Posterior vena cava (tissue), 2 donors: ENCODE measurements around the gene CABLES1. TPM values are rescaled to one million over a fixed set of nuclear protein-coding genes. Genes with fewer than 3 reads are reported as not detected.

ENCODE experiments used
- DNase-seq: peaks from one replicate; pipeline ENCODE4 v3.0.0-alpha.2; 2020; ENCODE audit warnings: low spot score
- intact Hi-C, 2 donors: fragments of 100-400 bp; cut with DNase I; formaldehyde crosslinking; loops; one replicate each; pipeline versions ENCODE4 v1.14.1 to v1.14.2; 2022 to 2023
- total RNA-seq, 2 donors: library from RNA; stranded (reverse); fragmentation: NEBNext Ultra II Directional; extraction: Animal tissue kit (Norgen Biotek cat#: 25700); gene quantifications; one replicate each; pipeline ENCODE4 v1.2.1, GENCODE V29; 2021
- donor health status: DM: yes; HTN: yes; CAD: no.
- donor health status: DM: yes; HTN: yes; CAD: no.

CABLES1 gene
- total RNA-seq, 2 donors from 2014 or later, result 9.3 to 10.8 TPM

DNA sequence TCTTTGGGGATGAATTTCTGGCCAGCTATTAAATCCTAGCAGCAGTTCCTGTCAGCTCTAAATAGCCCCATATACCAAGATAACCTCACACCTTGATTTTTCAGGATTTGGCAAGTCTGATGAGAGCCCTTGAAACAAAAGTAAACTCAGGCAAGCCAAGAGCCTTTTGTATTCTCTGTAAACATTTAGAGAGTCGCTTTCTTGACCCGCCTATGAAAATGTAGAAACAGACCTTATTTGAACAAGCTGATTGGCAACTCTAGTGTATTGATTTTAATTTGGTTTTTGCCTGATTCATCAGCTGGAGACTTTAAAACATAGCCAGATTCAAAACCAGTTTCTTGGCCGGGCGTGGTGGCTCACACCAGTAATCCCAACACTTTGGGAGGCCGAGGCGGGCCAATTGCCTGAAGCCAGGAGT is 43.4 kb downstream of the CABLES1 start:
- DNase-seq, result no peak

DNA sequence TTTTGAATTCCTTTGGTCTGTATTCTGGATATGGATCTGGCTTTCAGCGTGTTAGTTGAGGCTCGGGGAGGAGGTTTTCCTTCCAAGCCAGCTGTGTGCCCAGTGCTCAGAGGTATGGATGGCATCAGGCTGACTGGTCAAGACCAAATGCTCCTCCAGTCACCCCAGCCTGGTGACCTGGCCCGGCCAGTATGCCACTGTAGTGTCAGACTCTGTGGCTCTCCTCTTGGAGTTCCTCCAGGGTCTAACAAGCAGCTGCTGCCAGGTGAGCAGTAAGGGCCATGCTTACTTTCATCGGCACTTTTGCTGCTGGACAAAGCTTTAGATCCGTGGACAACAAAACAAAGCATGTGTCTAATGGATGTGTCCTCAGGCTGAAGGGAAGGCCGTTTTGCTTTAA is 44.1 kb downstream of the CABLES1 start:
- intact Hi-C loops, result loop anchor here in 1 of 2 donors (5.0 kb wide), 1 partner anchor 392 kb away; no protein-coding TSS in a partner anchor
- no peak for DNase-seq

More for the DNA sequence above, 43.4 kb downstream of the CABLES1 start:
- intact Hi-C loops, result loop anchor here in 1 of 2 donors (5.0 kb wide), 1 partner anchor 391 kb away; no protein-coding TSS in a partner anchor

DNA sequence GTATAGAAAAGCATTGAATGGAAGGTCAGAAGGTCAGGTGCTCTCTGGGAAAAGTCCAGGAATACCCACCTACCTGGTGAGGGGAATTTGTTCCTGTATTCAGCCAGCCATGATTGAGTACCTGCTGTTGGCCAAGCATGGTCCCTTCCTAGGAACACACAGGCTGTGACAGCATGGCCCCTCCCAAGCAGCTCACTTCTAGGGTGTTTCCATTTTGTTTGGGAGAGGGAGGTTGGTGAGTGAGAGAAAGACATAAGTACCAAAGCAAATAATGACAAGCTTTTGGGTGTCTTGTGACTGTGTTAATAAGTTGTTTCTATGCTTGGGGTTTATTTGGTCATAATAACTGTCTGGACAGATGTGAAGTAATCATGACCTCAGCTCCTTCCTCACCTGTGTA is 46.3 kb downstream of the CABLES1 start:
- intact Hi-C loops, result no loop called here
- DNase-seq, result no peak

DNA sequence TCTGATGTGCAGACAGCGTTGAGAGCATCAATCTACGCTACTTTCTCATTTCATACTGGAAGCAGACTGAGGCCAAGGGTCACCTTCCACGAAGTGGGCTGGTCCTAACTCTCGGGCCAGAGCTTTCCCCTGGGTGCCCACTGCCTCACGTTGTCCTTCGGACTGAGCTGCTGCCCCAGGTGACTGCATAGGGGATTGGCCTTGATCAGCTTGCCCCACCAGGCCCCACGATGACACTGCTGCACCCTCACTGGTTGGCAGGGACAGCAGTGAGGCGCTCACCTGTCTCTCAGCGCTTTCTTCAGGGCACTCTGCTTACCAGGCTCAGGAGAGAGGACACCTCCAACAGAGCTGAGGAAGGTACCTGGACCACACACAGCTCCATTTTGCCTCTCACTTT is 47.3 kb downstream of the CABLES1 start:
- no peak for DNase-seq
- intact Hi-C loops, result no loop called here

DNA sequence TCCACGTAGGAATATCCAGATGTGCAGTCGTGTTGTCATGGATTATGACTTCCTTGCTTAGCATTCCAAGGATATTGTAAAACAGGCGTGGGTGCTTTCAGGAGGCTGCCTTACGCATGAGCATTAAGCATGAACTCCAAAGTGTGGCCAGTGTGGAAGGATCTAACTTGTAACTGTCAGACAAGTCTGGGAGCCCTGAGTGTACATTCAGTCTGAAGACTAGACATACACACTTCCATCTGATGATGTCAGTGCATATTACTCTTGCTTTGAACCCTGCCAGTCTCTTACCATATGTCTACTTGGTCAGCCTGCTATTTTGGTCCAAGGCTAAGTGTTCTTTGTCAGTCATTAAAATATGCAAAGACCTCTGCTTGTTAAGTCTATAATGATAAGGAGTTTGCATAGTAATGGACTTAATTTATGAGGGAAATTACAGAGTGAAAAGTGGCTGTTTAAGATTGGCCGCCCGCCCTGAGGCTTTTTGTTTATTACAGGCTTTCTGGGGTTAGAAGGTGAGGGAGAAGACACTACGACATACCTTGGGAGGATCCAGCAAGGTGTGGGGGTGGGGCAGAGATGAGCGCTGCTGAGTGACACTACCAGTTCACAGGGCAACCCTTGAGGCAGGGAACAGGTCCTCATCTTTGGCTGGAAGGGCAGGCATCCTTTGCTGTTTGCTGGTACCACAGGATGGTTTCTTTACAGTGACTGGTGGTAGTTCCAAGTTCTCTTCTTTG is 48.3 kb downstream of the CABLES1 start:
- DNase-seq, result no peak
- intact Hi-C loops, result no loop called here

DNA sequence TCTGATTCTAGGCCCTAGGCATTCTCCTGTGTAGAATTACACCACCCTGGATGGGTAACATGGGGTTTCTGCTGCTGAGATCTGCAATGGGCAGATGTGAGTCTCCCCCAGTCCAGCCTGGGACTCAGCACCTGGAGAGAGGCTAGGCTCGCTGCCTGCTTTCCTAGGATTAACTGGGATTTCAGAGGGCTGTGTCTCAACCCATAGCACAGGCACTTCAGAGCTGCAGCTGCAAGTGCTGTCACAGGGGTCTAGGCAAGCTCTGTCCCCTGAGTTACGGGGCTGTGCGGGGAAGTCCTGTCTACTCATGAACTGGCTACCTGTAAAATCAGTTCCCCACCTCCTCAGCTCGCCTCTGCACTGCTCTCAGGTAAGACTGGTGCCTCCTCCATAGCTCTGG is 51.5 kb downstream of the CABLES1 start:
- no peak for DNase-seq
- intact Hi-C loops, result loop anchor here in 1 of 2 donors (5.0 kb wide), 1 partner anchor 736 kb away; no protein-coding TSS in a partner anchor

DNA sequence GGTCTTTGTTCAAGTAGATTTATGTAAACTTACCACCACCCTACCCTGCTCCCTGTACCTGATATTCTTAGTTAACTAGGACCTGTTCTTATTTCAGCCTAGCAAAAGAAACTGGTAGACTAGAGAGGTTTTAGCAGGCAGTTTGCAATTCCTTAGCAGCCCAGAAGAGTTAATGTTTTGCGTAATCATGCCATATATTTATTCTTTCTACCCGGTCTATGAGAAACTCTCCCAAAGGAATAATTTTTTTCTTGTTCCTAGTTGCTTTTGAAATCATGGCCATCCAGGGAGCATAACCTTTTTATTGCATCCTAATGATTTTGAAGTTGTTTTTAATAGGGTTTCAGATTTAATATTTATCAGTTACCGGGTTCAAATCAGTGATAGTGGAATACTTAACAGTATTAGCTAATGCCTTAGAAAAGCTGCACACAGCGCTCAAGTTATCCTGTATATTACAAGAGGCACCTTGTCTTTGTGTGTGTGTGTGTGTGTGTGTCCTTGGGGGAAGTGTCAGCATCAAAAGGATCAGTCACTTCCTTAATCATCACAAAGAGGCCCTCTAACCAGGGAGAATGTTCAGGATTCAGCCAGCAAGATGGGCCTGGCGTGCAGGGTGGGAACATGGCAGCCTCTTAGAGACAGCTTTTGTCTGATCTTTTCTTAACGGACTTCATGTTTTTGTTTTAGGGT is 52.9 kb downstream of the CABLES1 start:
- intact Hi-C loops, result loop anchor here in 1 of 2 donors (5.0 kb wide), 1 partner anchor 734 kb away; no protein-coding TSS in a partner anchor
- DNase-seq, result no peak

DNA sequence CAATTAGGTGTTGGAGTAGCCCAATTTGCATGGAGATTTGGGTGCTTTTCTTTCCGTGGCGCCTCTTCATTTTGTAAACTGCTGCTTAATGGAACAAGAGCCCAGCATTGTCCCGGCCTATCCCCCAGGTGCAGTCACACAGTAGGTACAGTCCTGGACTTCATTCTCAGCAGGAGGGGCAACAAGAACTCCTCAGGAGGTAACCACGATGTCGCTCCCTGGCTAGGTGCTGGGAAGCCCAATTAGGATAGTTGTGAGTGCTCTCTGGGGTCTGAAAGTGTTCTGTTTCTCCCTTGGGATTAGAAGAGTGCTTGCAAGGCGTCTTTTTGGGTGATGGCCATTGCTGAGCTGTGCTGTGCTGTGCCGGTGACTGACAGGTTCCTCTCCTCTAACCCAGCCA is 53.8 kb downstream of the CABLES1 start:
- no peak for DNase-seq
- intact Hi-C loops, result loop anchor here in 1 of 2 donors (5.0 kb wide), 1 partner anchor 733 kb away; no protein-coding TSS in a partner anchor

DNA sequence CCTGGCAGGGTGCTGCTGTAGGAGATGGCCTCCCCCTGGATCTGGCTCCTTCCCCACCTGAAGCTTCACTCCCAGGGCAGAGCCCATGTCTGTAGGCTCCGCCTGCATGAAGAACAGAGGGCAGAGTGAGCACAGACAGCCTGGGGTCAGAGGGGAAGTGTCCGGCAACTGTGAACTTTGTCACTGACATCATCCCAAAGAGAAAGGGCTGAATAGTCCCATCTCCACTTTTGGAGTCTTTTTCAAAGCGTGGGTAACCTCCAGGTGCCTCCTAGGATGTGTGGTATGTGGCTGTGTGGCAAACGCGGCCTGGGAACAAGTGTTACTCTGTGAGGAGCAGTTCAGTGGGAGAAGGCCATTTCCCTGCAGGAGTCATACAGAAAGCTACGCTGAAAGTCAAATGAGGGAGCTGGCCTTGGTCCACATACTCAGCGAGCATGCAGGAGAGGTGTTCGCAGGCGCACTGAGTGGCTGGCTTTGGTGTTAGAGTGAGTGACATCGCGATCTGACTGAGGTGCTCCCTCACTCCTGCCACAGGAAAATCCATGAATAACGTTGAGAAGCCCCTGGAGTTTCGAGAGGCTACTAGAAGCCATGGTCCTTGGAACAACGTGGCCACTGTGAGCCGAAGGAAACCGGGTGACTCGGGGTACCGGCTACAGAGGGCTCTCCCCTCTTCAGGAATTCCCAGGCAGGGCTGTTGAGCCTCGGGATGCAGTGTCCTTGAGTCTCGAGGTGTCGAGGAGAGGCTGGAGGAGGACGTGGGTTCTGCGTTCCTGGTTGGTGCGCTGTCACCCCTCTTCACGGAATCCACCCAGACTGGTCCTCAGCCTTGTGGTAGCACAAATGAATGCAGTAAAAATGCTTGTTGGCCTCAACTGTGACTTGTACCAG is 54.7 kb downstream of the CABLES1 start:
- DNase-seq, result no peak
- intact Hi-C loops, result loop anchor here in 1 of 2 donors (5.0 kb wide), 1 partner anchor 732 kb away; no protein-coding TSS in a partner anchor

DNA sequence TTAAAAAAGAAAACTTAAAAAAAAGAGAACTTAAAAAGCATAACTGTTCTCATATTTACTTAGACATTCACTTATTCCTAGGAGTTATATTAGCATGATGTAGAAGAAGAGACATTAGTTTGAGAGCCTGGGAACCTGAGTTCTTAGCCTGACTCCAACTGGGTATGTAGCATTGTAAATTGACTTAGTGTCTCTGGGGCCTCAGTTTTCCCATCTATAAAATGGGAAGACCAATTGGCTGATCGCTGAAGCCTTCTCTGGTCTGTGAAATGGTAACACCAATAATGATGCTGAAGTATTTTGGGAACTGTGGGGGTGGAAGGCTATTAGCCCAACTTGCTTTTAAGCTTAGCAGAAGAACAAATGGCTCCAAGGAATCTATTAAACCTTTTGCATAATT is 55.9 kb downstream of the CABLES1 start:
- DNase-seq, result no peak
- intact Hi-C loops, result no loop called here

DNA sequence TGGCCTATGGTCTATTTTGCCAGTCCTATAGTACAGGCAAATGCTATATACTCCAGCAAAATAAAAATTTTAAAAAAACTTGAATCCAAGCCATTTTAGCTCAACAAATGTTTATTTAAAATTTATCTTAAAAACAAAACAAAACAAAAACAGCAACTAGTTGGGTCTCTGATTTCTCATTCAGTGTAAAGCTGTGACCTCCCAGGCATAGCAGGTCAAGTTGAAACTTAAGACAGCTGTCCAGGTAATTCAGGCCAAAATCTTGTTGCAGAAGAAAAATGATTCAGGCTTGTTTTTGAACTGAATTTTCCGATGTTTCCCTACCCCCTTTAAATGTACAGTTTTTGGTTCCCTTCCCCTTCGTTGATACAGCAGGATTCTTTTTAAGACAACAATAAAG is 58.5 kb downstream of the CABLES1 start:
- no peak for DNase-seq
- intact Hi-C loops, result no loop called here

DNA sequence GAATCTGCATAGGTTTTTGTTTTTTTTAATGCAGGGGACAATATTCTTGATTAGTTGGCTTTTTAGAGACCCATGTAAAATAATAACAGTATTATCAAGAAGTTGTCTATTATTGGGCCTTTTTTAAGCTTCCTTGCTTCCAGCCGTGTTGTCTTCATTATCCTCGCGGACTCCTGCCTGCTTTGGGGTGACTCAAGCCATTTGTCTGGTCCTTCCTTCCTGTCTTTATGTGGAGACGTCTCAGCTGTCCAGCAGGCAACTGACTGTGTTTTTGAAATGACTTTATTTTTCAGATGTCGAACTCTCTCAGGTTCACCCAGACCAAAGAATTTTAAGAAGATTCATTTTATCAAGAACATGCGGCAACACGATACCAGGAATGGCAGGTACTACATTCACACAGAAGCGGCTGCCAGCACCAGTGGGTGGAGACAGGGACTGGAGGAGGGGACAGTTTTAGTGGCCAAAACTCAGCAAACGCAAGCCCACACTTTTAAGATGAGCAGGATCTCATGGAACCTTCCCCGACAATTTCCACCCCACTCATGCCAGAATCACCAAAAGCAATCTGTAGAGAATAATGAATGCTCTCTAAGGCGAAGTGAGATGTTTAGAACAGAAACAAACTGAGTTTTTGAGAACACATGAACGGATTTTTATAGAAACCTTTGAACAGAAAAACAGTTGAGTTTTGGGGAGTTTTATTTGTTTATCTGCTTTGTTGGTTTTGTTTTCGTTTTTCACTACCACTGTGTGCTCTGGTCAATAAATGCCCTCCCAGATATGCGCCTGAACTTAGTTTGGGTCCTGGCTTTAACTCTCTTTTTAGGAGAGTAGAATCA is 59.1 kb downstream of the CABLES1 start:
- peak; percentile 58 for DNase-seq
- intact Hi-C loops, result no loop called here

DNA sequence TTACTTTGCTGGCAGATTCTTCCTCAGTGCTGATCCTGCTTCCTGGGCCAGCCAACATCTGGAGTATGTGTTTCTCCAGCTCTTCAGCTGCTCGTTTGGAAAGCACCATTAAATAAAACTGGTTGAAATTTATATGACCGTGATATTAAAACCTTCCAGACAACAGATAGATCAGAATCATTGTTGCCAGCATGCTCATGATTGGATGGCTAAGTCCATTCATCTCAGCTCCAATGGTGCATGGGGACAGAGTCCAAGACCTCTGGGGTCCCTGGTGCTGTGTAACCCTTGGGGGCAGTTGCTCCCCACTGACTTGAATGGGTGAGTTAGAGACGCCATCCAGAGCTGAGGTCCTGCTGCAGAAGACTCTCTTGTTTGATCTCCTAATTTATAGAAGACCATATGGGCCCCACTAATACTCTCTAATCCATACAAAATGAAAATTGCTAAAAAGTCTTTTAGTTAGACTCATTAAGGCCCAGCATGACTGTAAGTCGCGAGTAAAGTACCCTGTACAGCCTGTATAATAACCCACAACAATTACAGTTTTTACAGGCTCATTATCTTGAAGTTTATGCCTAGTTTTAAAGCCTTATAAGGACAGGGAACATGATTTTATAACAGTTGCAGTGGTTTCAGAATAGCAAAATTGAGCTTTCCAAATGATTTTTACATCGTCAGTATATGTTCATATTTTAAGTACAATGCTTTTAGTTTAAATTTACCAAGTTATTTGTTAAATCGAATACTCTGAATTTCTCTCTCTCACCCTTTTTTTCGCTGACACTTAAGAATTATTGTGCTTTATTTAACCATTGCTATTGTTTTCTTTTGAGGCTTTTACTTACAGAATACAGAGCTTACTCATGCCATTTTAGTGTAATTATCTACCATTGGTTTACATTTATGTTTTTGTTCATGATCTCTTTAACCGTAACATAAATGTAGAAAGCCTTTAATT is 60.0 kb downstream of the CABLES1 start:
- intact Hi-C loops, result no loop called here
- peak; percentile 28 for DNase-seq

DNA sequence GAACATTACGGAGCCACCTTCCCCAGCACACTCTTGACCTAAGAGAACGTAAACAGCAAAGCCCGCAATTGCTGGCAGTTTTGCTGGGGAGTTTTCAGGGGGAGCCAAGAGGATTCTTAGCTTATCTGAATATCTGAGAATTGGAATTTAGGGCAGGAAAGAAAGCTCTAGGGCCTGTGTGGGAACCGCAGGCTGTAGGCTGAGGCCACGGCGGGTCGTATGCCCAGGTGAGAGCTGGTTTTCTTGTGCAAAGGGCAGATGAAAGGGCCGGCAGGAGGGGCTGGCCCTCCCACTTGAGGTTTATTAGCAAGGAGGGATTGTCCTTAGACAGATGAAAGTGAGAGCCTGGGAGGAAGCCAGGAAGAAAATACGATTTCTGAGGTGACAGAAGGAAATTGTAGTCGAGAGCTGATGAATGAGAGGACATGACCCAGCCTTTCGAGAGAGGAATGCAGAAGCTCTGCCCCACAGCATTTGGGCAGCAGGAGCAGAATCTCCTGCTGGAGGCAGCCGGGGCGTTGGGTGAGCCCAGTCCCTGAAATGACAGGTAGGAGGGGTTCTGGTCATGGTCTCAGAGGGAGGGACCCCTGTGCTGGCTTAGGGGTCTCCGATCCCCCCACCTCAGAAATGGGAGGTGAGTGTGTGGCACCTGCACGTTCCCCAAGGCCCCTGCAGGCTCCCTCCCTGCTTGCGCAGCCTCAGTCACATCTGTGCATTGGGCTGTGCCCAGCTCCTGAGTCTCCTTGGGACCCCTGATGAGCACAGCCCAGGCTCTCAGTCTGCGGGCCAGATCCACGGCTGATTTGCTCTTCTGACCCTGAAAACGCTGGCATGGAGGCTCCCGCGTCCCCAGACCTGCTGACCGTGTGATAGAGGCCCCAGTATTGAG is 61.1 kb downstream of the CABLES1 start:
- intact Hi-C loops, result no loop called here

DNA sequence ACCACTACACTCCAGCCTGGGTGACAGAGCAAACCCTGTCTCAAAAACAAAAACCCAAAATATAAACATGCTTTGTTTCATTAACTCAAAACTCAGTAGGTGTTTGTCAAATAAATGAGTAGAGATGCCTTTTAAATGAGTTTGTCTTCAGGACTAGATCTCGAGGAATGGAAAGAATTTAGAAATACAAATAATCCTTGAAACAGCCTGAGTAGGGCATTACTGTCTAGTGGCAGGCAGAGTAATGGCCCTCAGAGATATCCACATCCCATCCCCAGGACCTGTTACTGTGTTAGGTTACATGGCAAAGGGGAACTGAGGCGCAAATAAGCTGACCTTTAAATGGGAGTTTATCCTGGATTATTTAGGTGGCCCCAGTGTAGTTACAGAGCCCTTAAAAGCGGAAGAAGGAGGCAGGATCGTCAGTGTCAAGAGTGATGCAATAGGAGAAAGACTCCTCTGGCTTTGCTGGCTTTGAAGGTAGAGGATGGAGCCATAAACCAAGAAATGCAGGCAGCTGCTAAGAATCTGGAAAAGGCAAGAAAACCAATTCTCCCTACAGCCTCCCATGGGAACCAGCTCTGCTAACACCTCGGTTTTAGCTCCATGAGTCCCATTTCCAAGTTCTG is 63.0 kb downstream of the CABLES1 start:
- intact Hi-C loops, result no loop called here
- DNase-seq, result peak; percentile 5

More for the DNA sequence above, 61.1 kb downstream of the CABLES1 start:
- DNase-seq, result peak; percentile 42

DNA sequence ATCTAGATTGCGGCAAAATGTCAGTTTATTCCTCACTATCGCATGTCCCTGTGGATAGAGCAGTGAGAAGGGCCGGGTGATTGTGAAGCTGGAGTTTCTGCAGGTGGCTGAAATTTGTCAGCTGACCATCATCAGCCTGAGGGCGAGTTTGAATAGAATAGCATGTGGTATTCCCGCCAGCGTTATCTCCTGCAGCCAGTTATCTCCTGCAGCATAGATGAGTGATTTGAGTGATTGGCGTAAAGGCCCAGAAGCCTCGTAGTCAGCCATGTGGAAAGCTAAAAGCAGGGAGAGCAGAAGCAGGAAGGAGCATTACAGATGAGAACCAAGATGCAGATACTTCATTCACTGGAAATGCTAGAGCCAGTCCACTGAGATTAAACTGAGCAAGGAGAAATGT is 65.5 kb downstream of the CABLES1 start:
- DNase-seq, result peak; percentile 16
- intact Hi-C loops, result no loop called here
